Choroid plexus epithelial cell (primary cell): ENCODE data around the gene ORAI3.

Source experiments
- DNase-seq: peaks from one replicate; pipeline ENCODE4 v3.0.0-alpha.2; 2010; ENCODE audit warnings: low read depth
- H3K4me3 ChIP-seq: 2 replicates; pipeline ENCODE4 v1.5.1; 2011; ENCODE audit warnings: low read depth, mild to moderate bottlenecking, control low read depth, low read length, moderate library complexity
- CTCF ChIP-seq: conservative IDR thresholded peaks from 2 replicates; pipeline ENCODE4 v1.5.1; 2011; ENCODE audit warnings: low read depth, mild to moderate bottlenecking, control low read depth, inconsistent platforms, low read length, moderate library complexity

The ORAI3 gene

GRCh38 chr16:30982548-30983288 lies 33.9 kb downstream of the ORAI3 start:
- TF ChIP-seq CTCF: no peak
- DNase-seq: no peak
- H3K4me3 ChIP-seq: no peak overlapping the region

DNA sequence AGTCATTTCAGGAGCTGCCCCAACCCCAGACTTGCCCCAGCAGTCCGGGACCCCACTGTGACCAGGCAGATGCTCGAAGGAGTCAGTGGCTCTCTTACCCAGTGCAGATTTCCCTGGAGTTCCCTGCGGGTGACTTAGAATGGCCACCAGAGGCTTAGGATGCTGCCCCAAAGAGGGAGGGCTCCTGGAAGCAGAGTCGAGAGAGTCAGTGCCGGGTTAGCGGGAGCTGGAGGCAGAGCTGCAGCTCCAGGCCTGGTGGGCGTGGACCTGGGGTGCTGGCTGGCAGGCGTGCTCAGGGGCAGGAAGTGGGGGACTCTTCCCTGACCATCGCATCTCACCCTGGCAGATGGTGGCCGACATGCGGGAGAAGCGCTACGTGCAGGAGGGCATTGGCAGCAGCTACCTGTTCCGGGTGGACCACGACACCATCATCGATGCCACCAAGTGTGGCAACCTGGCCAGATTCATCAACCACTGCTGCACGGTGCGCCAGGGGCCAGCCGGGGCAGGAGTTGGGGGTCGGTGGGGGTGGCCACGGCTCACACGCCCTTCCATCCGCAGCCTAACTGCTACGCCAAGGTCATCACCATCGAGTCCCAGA lies 34.5 kb downstream of the ORAI3 start:
- TF ChIP-seq CTCF: no peak
- no peak for DNase-seq
- H3K4me3 ChIP-seq: no peak overlapping the region

DNA sequence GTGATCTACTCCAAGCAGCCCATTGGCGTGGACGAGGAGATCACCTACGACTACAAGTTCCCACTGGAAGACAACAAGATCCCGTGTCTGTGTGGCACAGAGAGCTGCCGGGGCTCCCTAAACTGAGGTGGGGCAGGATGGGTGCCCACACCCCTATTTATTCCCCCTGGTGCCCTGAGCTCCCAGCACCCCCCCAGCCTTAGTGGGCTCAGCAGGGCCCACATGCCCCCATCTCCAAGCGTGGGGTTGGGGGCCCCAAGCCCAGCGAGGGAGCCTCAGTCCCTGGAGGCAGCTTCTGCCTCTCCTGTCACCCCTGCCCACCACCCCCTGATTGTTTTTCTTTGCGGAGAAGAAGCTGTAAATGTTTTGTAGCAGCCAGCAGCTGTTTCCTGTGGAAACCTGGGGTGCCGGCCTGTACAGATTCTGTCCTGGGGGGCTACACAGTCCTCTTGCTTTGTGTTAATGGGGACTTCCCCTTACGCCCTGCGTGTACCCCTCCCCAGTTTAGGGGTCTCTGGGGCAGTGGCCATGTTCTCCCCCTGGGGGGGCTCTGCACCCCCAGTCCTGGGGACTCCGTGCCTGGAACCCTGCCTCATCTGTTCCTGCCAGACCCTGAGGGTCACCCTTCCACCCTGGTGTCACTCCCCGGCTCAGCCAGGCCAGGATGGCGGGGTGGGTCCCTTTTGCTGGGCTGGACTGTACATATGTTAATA lies 35.2 kb downstream of the ORAI3 start:
- no peak for DNase-seq
- no peak for TF ChIP-seq CTCF

DNA sequence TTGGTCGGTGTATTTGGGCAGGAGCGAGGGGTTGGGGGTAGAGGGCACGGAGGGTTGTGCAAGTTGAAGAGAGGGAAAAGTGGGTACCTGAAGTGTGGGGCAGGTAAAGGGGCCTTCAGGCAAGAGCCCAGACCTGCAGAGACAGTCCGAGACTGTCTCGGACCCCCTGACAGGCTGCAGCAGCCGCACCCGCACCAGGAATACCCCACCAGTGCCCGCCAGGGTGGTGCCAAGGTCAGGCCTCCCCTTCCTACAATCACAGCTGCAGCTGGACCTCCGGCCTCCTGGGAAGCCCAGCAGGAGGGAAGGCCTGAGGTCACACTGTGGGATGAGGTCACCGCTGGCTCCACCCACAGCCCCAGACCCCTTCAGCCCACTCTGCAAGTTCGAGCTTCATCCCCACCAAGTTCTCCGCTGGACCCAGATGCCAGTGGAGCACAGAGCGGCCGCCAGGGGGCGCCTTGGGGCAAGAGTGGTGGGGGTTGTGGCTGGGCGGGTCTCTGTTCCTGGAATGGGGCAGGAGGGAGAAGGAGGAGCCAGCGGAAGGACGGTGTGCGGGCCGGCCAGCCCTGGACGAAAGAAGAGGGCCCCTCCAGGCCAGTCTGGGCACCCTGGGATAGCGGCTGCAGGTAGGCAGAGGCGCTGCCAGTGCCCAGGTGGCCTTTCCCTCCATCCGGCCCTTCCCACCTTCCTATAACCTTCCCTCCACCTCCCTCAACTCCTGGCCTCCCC lies 36.0 kb downstream of the ORAI3 start, which contains the start of gene HSD3B7:
TSS of gene HSD3B7 (plus strand) at position 539 of the 732 bp plus-strand sequence. CDS start 452 bp downstream, outside the sequence.
- DNase-seq: peak; percentile 83
- peak; percentile 93 for TF ChIP-seq CTCF
- H3K4me3 ChIP-seq: peak within 1 kb of the TSS; percentile 52

More for the DNA sequence above, 35.2 kb downstream of the ORAI3 start:
- H3K4me3 ChIP-seq: no peak overlapping the region

DNA sequence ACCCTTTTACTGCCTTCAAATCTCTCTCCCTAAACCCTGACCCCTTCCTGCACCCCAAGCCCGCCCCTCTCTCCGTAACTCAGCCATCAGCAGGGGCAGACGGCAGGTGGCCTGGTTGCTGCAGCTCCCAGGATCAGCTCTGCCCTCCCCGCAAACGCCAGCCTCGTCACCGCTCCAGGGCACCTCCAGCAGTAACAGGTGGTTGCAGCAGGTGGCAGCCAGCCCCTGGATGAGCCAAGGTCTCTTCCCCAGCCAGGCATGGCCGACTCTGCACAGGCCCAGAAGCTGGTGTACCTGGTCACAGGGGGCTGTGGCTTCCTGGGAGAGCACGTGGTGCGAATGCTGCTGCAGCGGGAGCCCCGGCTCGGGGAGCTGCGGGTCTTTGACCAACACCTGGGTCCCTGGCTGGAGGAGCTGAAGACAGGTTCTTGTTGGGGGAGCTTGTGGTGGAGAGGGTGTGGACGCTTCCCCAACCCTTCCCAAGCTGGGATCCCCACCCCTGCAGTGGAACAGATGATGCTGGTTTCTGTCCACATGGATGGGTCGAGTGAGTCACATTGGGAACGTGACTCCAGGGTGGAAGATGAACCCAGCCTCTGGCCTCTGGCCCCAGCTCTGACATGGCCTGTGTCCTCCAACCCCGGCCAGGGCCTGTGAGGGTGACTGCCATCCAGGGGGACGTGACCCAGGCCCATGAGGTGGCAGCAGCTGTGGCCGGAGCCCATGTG lies 36.7 kb downstream of the ORAI3 start:
- no peak for DNase-seq
- peak overlapping the region; percentile 52 for H3K4me3 ChIP-seq
- no peak for TF ChIP-seq CTCF
